ENCODE data around the gene LRP6.

DNA sequence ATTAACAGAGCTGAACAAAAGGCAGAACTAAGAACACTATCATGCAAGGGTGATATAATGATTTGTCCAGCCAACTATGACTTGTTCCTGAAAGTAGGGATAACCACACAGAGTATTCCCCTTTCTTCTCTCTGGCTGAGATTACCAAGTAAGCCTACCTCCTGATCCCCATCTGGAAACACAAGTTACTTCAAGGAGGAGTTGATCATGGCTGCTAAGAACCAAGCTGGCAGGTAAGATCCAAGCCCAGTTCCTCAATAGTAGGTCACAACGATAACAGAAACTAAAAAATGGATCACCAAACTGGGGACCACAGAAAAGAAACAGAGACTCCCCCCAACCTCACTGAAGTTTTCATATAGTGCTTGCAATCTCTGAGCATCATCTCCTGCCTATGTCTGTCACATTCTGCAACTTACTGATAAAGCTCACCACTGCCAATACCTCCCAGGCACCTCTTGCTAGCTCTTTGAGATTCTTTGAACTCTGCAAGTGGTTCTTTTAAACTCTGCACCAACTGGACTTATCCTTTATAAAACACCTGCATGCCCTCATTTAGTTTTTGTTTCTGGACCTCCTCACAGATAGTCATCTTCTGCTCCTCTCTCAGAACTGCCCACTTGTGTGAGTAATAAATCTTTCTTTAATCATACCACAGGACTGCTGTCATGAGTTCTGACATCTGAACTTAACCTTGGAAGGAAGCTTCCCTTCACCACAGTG is 76.6 kb downstream of the LRP6 start:
- TF ChIP-seq POLR2A (IDR thresholded peaks at IDR 0.05) (no peak), POLR2AphosphoS5 (IDR thresholded peaks at IDR 0.05) (no peak)
- TF ChIP-seq, protein P1, sequence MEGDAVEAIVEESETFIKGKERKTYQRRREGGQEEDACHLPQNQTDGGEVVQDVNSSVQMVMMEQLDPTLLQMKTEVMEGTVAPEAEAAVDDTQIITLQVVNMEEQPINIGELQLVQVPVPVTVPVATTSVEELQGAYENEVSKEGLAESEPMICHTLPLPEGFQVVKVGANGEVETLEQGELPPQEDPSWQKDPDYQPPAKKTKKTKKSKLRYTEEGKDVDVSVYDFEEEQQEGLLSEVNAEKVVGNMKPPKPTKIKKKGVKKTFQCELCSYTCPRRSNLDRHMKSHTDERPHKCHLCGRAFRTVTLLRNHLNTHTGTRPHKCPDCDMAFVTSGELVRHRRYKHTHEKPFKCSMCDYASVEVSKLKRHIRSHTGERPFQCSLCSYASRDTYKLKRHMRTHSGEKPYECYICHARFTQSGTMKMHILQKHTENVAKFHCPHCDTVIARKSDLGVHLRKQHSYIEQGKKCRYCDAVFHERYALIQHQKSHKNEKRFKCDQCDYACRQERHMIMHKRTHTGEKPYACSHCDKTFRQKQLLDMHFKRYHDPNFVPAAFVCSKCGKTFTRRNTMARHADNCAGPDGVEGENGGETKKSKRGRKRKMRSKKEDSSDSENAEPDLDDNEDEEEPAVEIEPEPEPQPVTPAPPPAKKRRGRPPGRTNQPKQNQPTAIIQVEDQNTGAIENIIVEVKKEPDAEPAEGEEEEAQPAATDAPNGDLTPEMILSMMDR (IDR thresholded peaks at IDR 0.05 in 8 of 11, conservative IDR thresholded peaks at IDR 0.05 in 3 of 11): no peak
